GM21360 (cell line): ENCODE measurements around the gene TSPAN7.

Experiments used
- ATAC-seq: cut with Tn5 transposase; IDR thresholded peaks from one replicate; pipeline ENCODE4 v1.9.1; 2021; ENCODE audit warnings: mild to moderate bottlenecking, moderate library complexity; ENCODE audit not compliant: unreplicated experiment

Gene TSPAN7

DNA sequence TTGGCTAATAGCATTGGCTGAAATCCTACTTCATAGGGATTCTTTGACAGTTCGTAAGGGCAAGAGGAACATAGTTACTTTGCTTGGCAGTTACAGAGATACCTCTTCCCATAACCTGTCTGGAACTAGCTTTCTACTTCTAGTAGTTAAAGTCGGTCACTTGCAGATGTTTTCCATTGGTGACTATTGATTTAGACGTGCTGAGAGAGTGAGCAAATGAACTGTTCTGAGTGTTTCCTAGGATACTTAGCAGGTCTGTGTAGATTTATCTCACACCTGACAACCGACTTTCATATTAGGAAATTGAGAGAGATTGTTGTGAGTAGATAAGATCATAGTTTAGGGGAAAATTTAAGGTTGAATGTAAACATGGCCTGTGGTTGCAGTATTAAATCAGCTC is 116.8 kb downstream of the TSPAN7 start:
- no peak for ATAC-seq

DNA sequence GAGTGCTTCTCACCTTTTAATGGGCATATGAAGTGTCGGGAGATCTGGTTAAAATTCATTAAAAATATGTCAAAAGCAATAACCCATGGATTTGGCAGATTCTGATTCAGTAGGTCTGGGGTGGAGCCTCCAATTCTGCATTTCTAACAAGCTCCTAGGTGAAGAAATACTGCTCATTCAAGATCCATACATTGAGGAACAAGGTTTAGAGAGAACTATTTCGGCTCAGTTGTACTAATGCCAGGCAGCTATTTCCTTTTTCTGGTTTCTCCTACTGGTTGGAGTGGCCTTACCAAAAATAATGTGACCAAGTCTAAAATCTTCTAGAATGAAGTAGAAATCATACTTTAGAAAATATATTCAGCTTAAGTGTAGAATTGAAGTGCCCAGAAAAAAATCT is 117.5 kb downstream of the TSPAN7 start:
- no peak for ATAC-seq

DNA sequence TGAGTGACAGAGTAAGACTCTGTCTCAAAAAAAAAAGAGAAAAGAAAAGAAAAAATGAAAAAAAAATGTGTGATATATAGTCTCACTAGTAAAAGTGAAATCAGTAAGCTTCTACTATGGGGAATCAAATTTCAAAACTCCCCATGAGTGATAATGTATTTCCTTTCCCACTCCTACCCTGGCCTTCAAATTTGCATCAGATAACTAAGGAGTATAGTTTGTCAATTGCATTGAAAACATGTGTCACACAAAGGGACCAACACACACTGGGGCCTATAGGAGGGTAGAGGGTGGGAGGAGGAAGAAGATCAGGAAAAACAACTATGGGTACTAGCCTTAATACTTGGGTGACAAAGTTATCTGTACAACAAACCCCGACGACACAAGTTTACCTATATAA is 118.4 kb downstream of the TSPAN7 start:
- ATAC-seq: no peak

DNA sequence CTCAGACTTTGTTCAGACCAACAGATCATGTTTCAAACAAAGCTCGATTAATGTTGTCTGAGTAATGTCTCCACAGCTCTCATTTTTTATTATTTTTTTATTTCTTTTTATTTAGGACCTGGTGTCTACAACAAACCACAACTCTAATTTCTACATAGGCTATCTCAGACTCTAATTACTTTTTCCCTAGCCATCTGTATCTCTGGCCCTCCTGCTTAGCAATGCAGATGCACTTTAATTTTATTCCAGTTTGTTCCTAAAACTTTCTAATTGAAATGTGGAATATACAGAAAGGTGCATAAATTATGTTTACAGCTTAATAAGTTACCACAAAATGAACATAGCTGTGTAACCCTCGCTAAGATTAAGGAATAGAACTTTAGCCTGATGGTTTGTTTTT is 120.8 kb downstream of the TSPAN7 start:
- no peak for ATAC-seq

DNA sequence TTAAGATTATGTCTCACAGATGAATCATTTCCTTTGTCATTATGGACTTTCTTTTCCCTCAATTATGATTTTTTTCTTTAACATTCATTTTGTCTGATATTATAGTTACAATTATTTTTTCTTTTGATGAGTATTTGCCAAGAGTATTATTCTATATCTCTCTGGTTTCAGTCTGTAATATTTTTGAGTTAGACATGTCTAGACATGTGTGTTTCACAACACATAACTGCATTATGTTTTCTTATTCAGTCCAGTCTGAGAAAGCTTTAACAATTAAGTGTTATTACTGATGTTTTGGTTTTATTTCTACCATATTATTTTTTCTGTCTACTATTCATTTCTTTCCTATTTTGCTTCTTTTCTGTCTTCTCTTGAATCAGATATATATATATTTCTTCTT is 131.6 kb downstream of the TSPAN7 start:
- no peak for ATAC-seq

DNA sequence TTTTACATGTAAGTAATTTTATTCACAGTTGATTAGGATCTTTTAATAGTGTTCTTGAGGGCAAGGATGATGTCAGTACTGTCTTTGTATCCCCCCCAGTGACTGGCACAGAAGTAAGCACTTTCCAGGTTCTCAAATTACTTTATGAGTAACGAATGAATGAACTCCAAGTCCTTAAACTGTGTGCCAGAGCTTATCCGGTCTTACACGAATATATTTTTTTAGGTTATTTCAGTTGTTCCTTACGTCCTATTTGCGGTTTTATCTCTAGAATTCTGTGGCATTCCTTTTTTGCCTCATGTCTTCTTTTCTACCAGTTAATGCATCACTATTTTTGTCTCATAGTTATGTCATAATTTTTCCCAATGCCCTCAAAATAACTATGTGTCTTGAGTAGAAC is 133.1 kb downstream of the TSPAN7 start:
- ATAC-seq: no peak

DNA sequence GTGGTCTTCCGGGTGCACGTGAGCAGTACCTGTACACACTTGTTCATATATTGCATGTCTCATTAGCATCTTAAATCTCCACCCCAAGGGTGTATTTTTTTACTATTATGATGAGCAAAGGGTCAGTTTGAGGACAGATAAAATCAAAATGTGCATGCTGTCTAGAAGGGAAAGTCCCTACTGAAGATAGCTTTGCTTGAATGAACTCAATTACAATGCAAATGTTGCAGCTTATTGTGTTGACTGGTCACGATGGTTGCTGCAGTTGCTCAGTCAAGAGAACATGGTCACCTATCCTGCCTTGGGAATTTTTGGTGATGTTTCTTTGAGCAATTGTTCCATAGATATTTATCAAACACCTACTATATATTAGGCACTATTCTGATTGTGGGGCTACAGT is 136.1 kb downstream of the TSPAN7 start:
- ATAC-seq: no peak

DNA sequence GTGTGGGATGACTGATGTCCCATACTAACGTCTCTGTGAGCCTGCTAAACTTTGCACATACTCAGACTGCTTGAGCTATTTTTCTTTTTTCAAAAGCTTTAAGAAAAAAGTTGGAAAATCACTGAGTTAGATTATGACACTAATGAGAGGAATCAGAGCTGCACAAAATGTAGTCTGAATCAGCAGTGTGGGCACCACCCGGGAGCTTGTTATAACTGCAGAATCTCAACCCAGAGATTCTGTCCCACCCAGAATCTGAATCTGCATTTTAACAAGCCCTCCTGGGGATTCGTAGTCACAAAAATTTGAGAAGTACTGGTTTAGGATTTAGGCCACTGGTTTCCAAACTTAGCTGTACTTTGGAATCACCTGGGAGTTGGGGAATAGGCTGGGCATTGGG is 137.8 kb downstream of the TSPAN7 start:
- ATAC-seq: no peak

DNA sequence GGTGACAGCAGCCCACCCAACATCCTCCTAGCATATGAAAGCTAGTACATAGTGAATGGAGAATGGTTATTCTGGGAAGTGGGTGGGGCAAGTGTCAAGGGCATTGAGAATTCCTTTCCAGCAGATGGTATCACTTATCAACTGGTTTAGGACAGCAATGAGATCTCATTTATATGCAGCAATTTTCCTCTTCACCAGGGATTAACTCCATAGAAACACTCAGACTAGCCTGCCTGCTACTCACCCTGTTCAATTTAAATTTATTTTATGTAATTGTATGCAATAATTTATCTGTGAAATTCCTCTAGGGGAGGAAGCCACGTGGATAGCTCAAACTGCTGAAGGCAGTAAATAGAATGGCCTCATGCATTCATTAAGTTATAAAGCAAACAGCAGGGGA is 138.4 kb downstream of the TSPAN7 start:
- ATAC-seq: no peak

DNA sequence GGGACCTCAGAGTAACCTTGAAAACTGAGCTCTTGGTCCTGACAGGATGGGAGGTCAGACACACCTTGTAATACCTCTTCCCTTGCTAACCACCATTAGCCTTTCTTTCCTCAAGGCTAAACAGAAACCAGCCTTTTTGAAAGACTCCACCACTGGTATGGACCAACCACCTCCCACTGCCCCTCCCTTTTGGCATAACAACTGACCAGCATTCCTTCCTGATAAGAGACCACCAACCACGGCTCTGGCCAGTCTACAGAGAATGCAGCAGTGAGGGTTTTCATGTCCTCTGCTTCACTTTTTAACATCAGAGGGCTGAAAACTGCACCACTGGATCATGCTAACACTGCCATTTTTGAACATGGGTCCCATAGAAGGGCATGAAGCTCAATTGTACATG is 139.7 kb downstream of the TSPAN7 start:
- ATAC-seq: no peak

DNA sequence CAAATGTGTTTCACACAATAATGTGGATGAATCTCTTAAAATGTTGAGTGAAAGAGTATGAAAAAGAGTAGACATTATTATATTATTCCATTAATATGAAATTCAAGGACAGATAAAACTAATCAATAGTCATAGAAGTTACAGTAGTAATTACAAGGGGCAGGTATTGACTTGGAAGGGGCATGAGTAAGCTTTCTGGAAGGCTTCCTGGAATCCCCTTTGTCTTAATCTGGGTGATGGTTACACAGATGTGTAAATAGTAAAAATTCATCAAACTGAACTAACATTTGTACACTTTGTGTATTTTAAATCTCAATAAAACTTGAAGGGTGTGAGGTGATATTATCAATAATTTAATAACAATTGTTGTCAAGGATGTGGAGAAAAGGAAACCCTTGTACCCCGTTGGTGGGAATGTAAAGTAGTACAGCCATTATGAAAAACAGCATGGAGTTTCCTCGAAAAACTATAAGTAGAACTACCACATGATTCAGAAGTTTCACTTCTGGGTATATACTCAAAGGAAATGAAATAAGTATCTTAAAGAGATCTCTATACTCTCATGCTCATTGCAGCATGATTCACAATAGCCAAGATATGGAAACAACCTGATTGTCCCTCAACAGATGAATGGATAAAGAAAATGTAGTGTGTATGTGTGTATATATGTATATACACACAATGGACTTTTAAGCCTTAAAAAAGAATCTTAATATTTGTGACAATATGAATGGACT is 143.0 kb downstream of the TSPAN7 start:
- ATAC-seq: no peak

DNA sequence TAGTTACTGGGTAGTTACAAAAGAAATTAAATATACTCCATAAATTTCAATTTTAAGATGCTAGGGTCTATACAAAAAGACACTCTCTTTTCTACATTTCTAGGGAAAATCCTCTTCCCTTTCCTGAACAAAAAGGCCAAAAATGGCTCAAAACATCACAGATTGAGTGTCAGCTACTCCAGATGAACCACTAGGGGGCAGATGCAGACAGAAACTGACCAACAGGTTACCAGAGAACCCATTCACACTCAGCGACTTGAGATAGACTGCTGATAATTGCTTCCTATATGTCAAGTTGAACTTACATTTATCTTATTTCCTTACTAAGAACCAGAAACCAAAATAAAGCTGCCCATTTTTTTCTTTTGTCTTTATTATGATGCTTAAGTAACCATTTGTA is 156.5 kb downstream of the TSPAN7 start:
- no peak for ATAC-seq

DNA sequence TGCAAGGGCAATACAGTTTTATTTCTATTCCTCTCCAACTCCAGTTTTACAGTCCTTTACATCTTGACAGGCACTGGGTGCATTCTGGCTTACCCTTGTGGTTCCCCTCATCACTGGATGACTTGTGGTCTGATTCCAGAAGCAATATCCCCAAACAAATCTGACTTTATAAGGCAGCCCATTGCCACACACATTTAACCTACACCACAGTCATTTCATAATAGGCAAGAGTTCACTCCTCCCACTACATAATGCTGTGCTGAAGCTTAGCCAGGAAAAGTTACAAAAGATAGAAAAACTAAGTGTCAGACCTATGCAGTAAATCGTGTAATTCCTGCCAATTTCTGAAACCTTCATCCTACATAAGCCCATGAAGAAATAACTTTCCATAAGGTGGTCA is 157.0 kb downstream of the TSPAN7 start:
- ATAC-seq: no peak

DNA sequence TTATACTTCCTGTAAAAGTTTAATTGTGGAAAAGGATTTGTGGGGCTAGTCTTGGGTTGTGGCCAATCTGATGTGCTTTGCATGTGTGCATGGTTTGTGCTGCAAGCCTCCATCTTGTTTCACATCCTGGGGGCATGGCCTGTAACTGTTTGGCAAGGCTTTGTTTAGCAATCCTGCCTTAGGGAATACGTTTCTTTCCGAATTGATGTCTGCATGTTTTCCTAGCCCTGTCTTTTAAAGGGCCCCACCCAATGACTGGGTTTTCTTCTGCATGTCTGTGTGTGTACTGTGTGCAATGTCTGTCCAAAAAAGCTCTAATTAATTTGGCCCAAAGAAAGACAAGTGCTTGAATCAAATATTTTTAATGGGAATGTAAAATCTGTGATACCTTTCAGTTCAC is 165.3 kb downstream of the TSPAN7 start:
- ATAC-seq: no peak

DNA sequence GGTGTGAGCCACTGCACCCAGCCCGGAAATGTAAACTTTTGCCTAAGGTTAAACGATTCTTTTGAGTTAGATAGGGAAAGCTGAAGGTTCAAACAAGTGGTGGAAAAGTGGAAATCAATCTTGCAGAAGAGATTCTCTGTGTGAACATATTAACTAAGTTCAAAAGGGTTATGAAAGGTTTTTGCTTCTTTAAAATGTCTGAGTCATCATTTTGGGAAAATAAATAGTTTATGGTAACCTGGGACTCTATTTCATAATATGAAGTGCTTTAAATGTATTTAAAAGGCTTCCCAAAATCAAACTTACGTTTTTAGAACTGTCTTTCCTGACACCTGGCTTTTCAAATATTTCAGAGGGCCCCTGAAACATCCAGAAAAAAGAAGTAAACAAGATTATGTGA is 166.3 kb downstream of the TSPAN7 start:
- no peak for ATAC-seq

DNA sequence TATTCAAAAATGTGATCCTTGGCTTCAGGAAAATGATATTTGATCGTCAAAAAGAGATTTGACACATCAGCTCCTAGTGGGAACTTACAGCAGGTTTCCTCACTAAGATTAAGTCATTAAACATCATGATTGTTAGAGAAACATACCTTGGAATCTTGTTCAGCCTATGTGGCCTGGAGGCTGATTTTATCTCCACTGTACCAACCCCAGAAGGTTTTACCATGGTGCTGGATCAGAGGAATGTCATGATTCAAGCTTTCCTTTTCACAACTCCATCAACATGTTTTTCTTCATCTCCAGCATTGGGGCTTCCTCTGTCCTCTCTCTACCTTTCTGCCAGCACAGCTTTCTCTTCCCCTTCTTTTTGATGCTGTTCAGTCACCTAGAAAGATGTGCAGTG is 171.5 kb downstream of the TSPAN7 start:
- no peak for ATAC-seq
